Transverse colon (tissue), 4 donors: Measurements from ENCODE around the gene SREBF1. TPM values are rescaled to one million over a fixed set of nuclear protein-coding genes. Genes with fewer than 3 reads are reported as not detected.

Experiments used
- DNase-seq: peaks from one replicate; pipeline ENCODE4 v3.0.0-alpha.2; 2019
- H3K27ac ChIP-seq, 4 donors: fragments of 200-600 bp; sonication (generic); 2 replicates each; pipeline ENCODE4 v1.5.1; 2016 to 2018; ENCODE audit warnings: inconsistent platforms in 4 of 4
- H3K27me3 ChIP-seq: fragments of 200-600 bp; sonication (generic); 2 replicates; pipeline ENCODE4 v1.5.1; 2017; ENCODE audit warnings: inconsistent platforms
- H3K36me3 ChIP-seq, 4 donors: fragments of 200-600 bp; sonication (generic); 2 replicates each; pipeline ENCODE4 v1.5.1; 2017 to 2019; ENCODE audit warnings: inconsistent platforms in 4 of 4
- H3K4me1 ChIP-seq, 4 donors: fragments of 200-600 bp; sonication (generic); 2 replicates each; pipeline ENCODE4 v1.5.1; 2017 to 2020; ENCODE audit warnings: inconsistent platforms in 4 of 4
- H3K4me3 ChIP-seq, 4 donors: fragments of 200-600 bp; sonication (generic); 1 replicate in 1 of 4; 2 replicates in 3 of 4; pipeline versions ENCODE4 v1.5.1 to v1.6.1; 2017 to 2019; ENCODE audit warnings: inconsistent platforms in 4 of 4
- H3K9me3 ChIP-seq, 2 donors: fragments of 200-600 bp; sonication (generic); 2 replicates each; pipeline ENCODE4 v1.5.1; 2017 to 2019; ENCODE audit warnings: inconsistent platforms in 2 of 2
- EP300 ChIP-seq: sonication (generic); formaldehyde crosslinking; IDR thresholded peaks from one replicate; pipeline ENCODE4 v1.6.1; 2017; ENCODE audit warnings: antibody characterized with exemption, low read depth
- POLR2A ChIP-seq: fragments of 450-650 bp; IDR thresholded peaks from one replicate; pipeline ENCODE4 v1.6.1; 2016; ENCODE audit warnings: antibody characterized with exemption, mild to moderate bottlenecking, moderate library complexity
- POLR2AphosphoS5 ChIP-seq, 3 donors: sonication (generic); formaldehyde crosslinking; IDR thresholded peaks; one replicate each; pipeline ENCODE4 v1.6.1; 2016; ENCODE audit warnings: antibody characterized with exemption in 3 of 3
- WGBS, 2 donors: methylation state at CpG; one replicate each; pipeline ENCODE4 v1.1.5; 2018; ENCODE audit warnings: low coverage in 1 of 2; 5-methylcytosine and 5-hydroxymethylcytosine counted together
- in situ Hi-C, 4 donors: fragments of 200-750 bp; cut with MboI; loops; one replicate each; pipeline versions ENCODE4 v1.15.0 to v1.15.1; 2017; ENCODE audit warnings: low sequenced_read_pairs in 3 of 4, low pct_ligation_motif_present in 1 of 4, low pct_unique_long_range_greater_than_20kb in 1 of 4
- intact Hi-C: fragments of 100-400 bp; cut with DNase I; formaldehyde crosslinking; loops from one replicate; pipeline ENCODE4 v1.15.1; 2023; ENCODE audit warnings: low total_unique reads
- total RNA-seq, 4 donors: library from RNA; depleted of rRNA; stranded (reverse); fragments of >200 nt; gene quantifications; one replicate each; pipeline ENCODE4 v1.1.0, GENCODE V29; 2016
- TF ChIP-seq, protein P1 (sequence below), 5 experiments: fragments of 200-600 bp in 3 of 5; fragments of 450-650 bp in 2 of 5; sonication (generic) in 3 of 5; IDR thresholded peaks; 1 replicate in 2 of 5; 2 replicates in 3 of 5; pipeline ENCODE4 v1.5.1; 2016 to 2017; ENCODE audit warnings: antibody characterized with exemption in 5 of 5, inconsistent platforms in 3 of 5, mild to moderate bottlenecking in 2 of 5, moderate library complexity in 1 of 5

The SREBF1 gene
- total RNA-seq, 4 donors from 2014 or later, result 45.7 to 206 (median 148) TPM

DNA sequence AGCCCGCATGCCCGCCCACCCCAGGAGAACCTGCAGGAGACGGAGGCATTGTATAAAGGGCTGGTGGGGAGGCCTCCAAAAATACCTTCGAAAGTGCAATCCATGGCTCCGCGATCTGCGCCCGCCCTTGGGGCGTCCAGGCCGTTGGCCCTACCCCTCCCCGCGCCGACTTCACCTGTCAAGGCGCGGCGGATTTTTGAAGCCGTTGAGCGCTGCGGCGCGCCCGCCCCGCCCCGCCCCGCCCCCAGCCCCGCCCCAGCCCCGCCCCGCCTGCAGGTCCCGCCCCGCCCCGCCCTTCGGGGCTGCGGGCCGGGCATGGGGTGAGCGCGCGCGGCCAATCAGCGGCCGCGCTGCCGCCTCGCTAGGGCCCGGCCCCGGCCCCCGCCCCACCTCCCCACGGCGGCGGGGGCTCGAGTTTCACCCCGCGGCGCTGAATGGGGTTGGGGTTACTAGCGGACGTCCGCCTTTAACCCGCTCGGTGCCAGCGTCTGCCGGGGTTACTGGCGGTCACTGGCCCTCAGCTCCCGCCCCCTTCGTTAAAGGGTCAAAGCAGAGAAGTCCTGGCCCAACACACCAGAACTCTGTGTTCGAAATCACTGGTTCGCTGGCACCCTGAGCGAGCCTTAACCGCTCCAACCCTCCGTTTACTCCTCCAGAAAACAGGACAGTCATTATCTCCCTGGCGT is 13.2 kb downstream of the SREBF1 start:
- TF ChIP-seq, protein P1, sequence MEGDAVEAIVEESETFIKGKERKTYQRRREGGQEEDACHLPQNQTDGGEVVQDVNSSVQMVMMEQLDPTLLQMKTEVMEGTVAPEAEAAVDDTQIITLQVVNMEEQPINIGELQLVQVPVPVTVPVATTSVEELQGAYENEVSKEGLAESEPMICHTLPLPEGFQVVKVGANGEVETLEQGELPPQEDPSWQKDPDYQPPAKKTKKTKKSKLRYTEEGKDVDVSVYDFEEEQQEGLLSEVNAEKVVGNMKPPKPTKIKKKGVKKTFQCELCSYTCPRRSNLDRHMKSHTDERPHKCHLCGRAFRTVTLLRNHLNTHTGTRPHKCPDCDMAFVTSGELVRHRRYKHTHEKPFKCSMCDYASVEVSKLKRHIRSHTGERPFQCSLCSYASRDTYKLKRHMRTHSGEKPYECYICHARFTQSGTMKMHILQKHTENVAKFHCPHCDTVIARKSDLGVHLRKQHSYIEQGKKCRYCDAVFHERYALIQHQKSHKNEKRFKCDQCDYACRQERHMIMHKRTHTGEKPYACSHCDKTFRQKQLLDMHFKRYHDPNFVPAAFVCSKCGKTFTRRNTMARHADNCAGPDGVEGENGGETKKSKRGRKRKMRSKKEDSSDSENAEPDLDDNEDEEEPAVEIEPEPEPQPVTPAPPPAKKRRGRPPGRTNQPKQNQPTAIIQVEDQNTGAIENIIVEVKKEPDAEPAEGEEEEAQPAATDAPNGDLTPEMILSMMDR (IDR thresholded peaks at IDR 0.05), result peak in 1 of 5 experiments; percentile 12
- TF ChIP-seq POLR2AphosphoS5 (IDR thresholded peaks at IDR 0.05), result peak; percentile 55 to 84 (median 67)
- TF ChIP-seq EP300, result peak; percentile 54
- TF ChIP-seq POLR2A, result peak; percentile 52
- H3K36me3 ChIP-seq, result no peaks in the 10 kb centered on the region
- intact Hi-C loops, result no loop called here
- WGBS, 2 donors, result 2% methylated on average over 37 of the region's 69 CpGs; no CpG with 5 or more reads in 1 of the 2 donors
- H3K4me3 ChIP-seq, result peak overlapping the region; percentile 38 to 53 (median 42)
- no peaks in the 10 kb centered on the region for H3K9me3 ChIP-seq
- H3K4me1 ChIP-seq, result peaks cover 39 to 84% (median 72%) of the 10 kb centered on the region in 4 donors
- in situ Hi-C loops, result no loop called here
- no peaks in the 10 kb centered on the region for H3K27me3 ChIP-seq
- H3K27ac ChIP-seq, result peak overlapping the region; percentile 88 to 98 (median 96)
- peak; percentile 89 for DNase-seq

DNA sequence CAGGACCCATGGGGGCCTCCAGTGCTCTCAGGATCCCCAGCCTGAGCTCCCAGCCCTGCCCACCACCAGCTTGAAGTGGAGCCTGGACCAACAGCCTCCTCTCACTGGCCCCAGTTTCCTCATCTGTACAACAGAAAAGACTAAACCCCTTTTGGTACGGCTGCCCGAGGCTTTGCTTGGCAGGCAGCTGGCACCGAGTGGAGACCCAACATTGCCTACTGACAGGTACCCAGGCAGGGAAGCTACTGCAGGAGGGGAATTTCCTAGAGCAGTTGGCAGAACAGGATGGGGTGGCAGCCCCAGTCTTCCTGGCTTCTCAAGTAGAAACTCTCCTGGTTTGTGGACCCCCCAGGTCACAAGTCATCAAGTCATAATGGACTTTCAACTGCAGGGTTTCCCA is 14.2 kb downstream of the SREBF1 start:
- Histone ChIP-seq H3K27ac (peak overlapping the region; percentile 73 to 98 (median 83)), H3K9me3 (no peaks in the 10 kb centered on the region), H3K4me1 (peaks cover 42 to 92% (median 78%) of the 10 kb centered on the region in 4 donors), H3K4me3 (peak overlapping the region in 3 of 4 donors; percentile 38 to 53 (median 44)), H3K27me3 (no peaks in the 10 kb centered on the region), H3K36me3 (peaks cover 0 to under 1% (median 0%) of the 10 kb centered on the region in 4 donors)
- TF ChIP-seq POLR2AphosphoS5 (IDR thresholded peaks at IDR 0.05), result no peak
- peak; percentile 3 for TF ChIP-seq POLR2A
- in situ Hi-C loops (no loop called here), intact Hi-C loops (no loop called here)
- 38% methylated on average over 3 of the region's 3 CpGs; no CpG with 5 or more reads in 1 of the 2 donors for WGBS, 2 donors
- DNase-seq, result no peak

DNA sequence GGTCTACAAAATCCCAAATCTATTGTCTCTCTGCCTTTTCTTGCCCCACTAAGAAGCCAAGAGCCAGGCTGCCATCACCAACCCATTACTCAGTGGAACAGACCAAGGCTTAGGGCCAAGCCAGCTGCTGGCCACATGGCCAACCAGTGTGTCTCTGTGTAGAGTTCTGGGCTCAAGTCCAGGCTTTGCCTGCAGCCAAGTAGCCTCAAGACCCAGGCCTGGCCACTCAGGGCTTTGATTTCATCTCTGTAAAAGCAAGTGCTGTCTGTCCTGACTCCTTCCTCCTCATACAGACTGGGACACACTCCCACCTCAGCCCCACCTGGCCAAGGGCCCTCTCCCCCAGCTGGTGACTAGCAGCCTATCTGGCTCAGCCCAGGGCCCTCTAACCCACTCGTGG is 14.6 kb downstream of the SREBF1 start:
- Histone ChIP-seq H3K9me3 (no peaks in the 10 kb centered on the region), H3K36me3 (peaks cover 0 to 4% (median 2%) of the 10 kb centered on the region in 4 donors), H3K27me3 (no peaks in the 10 kb centered on the region), H3K4me1 (peaks cover 42 to 92% (median 78%) of the 10 kb centered on the region in 4 donors), H3K27ac (peak overlapping the region; percentile 73 to 98 (median 83)), H3K4me3 (peak overlapping the region in 3 of 4 donors; percentile 38 to 53 (median 44))
- in situ Hi-C loops (no loop called here), intact Hi-C loops (no loop called here)
- DNase-seq, result no peak
- 23% methylated on average over 1 of the region's 1 CpG; no CpG with 5 or more reads in 1 of the 2 donors for WGBS, 2 donors
- no peak for TF ChIP-seq POLR2AphosphoS5 (IDR thresholded peaks at IDR 0.05)
- peak; percentile 11 for TF ChIP-seq POLR2A

DNA sequence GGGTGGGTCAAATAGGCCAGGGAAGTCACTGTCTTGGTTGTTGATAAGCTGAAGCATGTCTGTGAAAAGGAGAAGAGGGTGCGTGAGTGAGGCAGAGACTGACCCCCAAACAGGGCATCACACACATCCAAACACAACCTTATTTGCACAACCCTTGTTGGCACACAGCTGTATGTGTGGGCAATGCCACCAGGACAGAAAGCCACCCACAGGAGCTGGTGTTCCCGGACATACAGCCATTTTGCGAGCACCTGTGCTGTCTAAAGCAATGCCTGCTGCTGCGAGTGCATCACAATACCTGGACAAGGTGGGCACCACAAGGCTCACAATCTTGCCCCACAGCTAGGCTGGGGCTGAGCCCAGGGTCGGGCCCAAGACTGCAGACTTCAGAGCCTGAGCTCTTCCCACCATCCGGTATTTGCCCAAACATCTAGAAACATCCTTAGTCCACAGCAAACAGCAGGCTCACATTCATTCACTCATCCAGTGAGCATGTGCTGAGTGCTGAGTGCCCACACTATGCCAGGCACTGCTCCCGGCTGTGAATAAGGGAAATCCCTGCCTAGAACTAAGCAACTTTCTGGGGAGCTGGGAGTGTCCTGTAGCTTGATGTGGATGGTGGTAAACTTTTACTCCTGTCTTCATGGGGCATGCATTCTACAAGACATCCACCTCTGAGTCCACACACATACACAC is 16.2 kb downstream of the SREBF1 start:
- 80% methylated on average over 7 of the region's 7 CpGs; no CpG with 5 or more reads in 1 of the 2 donors for WGBS, 2 donors
- Histone ChIP-seq H3K4me3 (no peak overlapping the region), H3K36me3 (peaks cover 0 to 13% (median 7%) of the 10 kb centered on the region in 4 donors), H3K27me3 (no peaks in the 10 kb centered on the region), H3K27ac (peak overlapping the region in 3 of 4 donors; percentile 42 to 98 (median 53)), H3K9me3 (no peaks in the 10 kb centered on the region), H3K4me1 (peaks cover 38 to 77% (median 71%) of the 10 kb centered on the region in 4 donors)
- intact Hi-C loops (no loop called here), in situ Hi-C loops (no loop called here)
- DNase-seq, result no peak
- TF ChIP-seq, protein P1 (IDR thresholded peaks at IDR 0.05), result no peak
- TF ChIP-seq POLR2AphosphoS5 (IDR thresholded peaks at IDR 0.05) (no peak), POLR2A (no peak), EP300 (no peak)

DNA sequence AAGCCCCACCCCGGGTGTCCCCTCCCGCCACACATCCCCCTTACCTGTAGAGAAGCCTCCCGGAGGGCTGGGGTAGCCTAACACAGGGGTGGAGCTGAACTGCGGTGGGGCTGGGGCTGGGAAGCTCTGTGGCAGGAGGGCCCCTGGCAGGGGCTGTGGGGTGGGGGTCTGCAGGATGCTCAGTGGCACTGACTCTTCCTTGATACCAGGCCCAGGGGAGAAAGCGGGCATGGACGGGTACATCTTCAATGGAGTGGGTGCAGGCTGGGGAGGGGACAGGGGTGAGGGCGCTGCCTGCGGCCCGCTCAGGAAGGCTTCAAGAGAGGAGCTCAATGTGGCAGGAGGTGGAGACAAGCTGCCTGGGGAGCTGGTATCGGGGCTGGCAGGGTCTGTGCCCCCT is 16.7 kb downstream of the SREBF1 start:
- peaks cover 33 to 72% (median 65%) of the 10 kb centered on the region in 4 donors for H3K4me1 ChIP-seq
- WGBS, 2 donors, result 85% methylated on average over 10 of the region's 10 CpGs; no CpG with 5 or more reads in 1 of the 2 donors

More for the DNA sequence above, 16.7 kb downstream of the SREBF1 start:
- Histone ChIP-seq H3K27me3 (no peaks in the 10 kb centered on the region), H3K27ac (peak overlapping the region in 3 of 4 donors; percentile 42 to 98 (median 53)), H3K36me3 (peaks cover 0 to 15% (median 7%) of the 10 kb centered on the region in 4 donors), H3K9me3 (no peaks in the 10 kb centered on the region), H3K4me3 (no peak overlapping the region)
- intact Hi-C loops, result no loop called here
- TF ChIP-seq EP300 (no peak), POLR2AphosphoS5 (IDR thresholded peaks at IDR 0.05) (no peak), POLR2A (no peak)
- TF ChIP-seq, protein P1 (IDR thresholded peaks at IDR 0.05), result no peak
- in situ Hi-C loops, result no loop called here
- DNase-seq, result no peak
